ENCODE measurements around the gene PGPEP1.
"Not testable (repeated sequence)": the region's sequence is repeated elsewhere in the genome, so short reads cannot be mapped to it uniquely, and the experiment has no call there.

DNA sequence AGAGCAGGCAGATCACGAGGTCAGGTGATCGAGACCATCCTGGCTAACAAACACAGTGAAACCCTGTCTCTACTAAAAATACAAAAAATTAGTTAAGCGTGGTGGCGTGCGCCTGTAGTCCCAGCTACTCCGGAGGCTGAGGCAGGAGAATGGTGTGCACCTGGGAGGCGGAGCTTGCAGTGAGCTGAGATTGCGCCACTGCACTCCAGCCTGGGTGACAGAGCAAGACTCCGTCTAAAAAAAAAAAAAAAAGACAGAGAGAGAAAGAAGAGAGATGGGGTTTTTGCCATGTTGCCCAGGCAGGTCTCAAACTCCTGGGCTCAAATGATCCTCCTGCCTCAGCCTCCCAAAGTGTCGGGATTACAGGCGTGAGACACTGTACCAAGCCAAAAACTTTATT, 65.4 kb downstream of the PGPEP1 start:
- TF ChIP-seq, protein P1, sequence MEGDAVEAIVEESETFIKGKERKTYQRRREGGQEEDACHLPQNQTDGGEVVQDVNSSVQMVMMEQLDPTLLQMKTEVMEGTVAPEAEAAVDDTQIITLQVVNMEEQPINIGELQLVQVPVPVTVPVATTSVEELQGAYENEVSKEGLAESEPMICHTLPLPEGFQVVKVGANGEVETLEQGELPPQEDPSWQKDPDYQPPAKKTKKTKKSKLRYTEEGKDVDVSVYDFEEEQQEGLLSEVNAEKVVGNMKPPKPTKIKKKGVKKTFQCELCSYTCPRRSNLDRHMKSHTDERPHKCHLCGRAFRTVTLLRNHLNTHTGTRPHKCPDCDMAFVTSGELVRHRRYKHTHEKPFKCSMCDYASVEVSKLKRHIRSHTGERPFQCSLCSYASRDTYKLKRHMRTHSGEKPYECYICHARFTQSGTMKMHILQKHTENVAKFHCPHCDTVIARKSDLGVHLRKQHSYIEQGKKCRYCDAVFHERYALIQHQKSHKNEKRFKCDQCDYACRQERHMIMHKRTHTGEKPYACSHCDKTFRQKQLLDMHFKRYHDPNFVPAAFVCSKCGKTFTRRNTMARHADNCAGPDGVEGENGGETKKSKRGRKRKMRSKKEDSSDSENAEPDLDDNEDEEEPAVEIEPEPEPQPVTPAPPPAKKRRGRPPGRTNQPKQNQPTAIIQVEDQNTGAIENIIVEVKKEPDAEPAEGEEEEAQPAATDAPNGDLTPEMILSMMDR (IDR thresholded peaks at IDR 0.05 in 8 of 11, conservative IDR thresholded peaks at IDR 0.05 in 3 of 11): not testable (repeated sequence)
- not testable (repeated sequence) for TF ChIP-seq POLR2AphosphoS5 (IDR thresholded peaks at IDR 0.05)
